ENCODE results near the gene PCNX2. TPM values are rescaled to one million over a fixed set of nuclear protein-coding genes. Genes with fewer than 3 reads are reported as not detected.

Gene PCNX2
- total RNA-seq, 1 experiment from 2014 or later: 15.3 TPM

DNA sequence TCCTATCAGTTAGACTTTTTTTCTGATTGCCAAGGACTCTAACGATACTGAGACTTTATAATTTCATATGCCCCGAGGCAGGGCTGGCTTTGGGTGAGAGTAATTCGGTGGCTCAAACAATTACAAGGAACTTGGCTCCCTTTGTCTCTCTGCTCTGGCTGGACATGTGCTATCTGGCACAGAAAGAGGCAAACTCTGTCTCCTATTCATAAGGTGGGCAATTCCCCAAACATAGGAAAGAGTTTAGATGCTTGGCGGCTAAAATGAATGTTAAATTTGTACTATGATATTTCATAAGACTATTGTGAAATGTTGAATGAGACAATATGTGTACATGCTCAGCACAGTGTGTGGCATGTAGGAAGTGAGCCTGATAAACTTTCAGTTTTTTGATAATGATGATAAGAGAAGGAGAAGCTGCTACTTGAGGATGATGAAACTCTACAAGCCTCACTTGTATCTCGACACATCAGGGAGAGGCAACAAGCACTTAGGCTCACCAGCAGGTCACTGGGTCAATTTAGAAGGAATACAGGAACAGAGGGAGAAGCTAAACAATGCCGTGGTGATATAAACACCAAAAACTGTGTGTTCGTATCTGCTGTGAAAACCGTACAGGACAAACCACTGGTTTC lies 357.7 kb downstream of the PCNX2 start:
- Histone ChIP-seq H3K27ac (ENCODE audit: low read depth, low read length) (no peak overlapping the region), H3K79me2 (ENCODE audit: insufficient read depth, low read length) (no peaks in the 10 kb centered on the region), H3K9me3 (ENCODE audit: control insufficient read depth in 1 of 2, insufficient read depth in 1 of 2, low read depth in 1 of 2, low read length in 2 of 2) (no peaks in the 10 kb centered on the region), H3K4me2 (ENCODE audit: low read length) (no peak overlapping the region), H4K20me1 (ENCODE audit: insufficient read depth) (no peaks in the 10 kb centered on the region), H3K9ac (ENCODE audit: low read length) (no peak overlapping the region), H2AFZ (ENCODE audit: low read depth, low read length, poor library complexity, severe bottlenecking) (no peak overlapping the region), H3K4me3 (replicated peaks in 1 of 2; ENCODE audit: low read depth in 1 of 2, low read length in 2 of 2) (no peak overlapping the region), H3K36me3 (ENCODE audit: control insufficient read depth in 1 of 2, insufficient read depth in 2 of 2, low read length in 2 of 2) (no peaks in the 10 kb centered on the region), H3K9me2 (ENCODE audit: insufficient read depth) (no peaks in the 10 kb centered on the region), H3K27me3 (ENCODE audit: insufficient read depth, low read length) (no peaks in the 10 kb centered on the region), H3K4me1 (ENCODE audit: control insufficient read depth in 1 of 2, insufficient read depth in 2 of 2, low read length in 2 of 2) (no peaks in the 10 kb centered on the region)
- CTCF ChIA-PET: no interaction called here
- intact Hi-C loops (cut with micrococcal nuclease): no loop called here
- POLR2A ChIA-PET: no interaction called here
- BruUV-seq (replicated peaks): no TSS peak
- RAD21 ChIA-PET (ENCODE audit: low non-redundant PET in 1 of 2, low total read pairs in 2 of 2, uncharacterized antibody in 2 of 2, unreplicated experiment in 2 of 2): no interaction called here
- TF ChIP-seq, protein P1, sequence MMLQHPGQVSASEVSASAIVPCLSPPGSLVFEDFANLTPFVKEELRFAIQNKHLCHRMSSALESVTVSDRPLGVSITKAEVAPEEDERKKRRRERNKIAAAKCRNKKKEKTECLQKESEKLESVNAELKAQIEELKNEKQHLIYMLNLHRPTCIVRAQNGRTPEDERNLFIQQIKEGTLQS (IDR thresholded peaks at IDR 0.05): no peak
- TF ChIP-seq ZFX (IDR thresholded peaks at IDR 0.05) (no peak), EGR1 (IDR thresholded peaks at IDR 0.05; ENCODE audit: low read depth) (no peak), CBX3 (IDR thresholded peaks at IDR 0.05; ENCODE audit: low read depth) (no peak), CTCF (IDR thresholded peaks at IDR 0.05 in 2 of 3, conservative IDR thresholded peaks at IDR 0.05 in 1 of 3; ENCODE audit: borderline replicate concordance in 1 of 3, insufficient read depth in 1 of 3, low read depth in 2 of 3, low read length in 2 of 3) (no peak), JUND (IDR thresholded peaks at IDR 0.05) (no peak), POLR2AphosphoS5 (IDR thresholded peaks at IDR 0.05; ENCODE audit: low read depth, low read length) (no peak)
- no peak for ATAC-seq
- no peak for DNase-seq (ENCODE audit: low read depth, low spot score)

DNA sequence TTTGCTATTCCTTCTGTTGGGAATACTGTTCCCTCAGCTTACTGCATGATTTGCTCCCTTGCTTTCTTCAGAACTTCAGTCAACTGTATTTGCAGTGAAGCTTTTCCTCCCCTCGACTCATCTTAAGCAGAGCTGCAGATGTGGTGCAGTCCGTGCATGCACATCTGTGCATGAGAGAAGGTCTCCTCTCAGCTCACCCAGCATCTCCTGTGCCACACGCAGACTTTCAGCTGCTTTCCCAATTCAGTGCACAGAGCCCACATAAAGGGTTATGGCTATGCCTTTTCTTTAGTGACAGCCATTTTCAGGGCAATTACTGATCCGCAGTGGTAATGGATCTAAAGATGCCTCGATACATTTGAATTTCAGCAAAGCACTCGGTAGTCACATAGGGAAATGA lies 358.6 kb downstream of the PCNX2 start:
- no TSS peak for BruUV-seq (replicated peaks)
- DNase-seq (ENCODE audit: low read depth, low spot score): no peak
- CTCF ChIA-PET: no interaction called here
- H3K9me3 ChIP-seq (ENCODE audit: control insufficient read depth in 1 of 2, insufficient read depth in 1 of 2, low read depth in 1 of 2, low read length in 2 of 2): no peaks in the 10 kb centered on the region
- H4K20me1 ChIP-seq (ENCODE audit: insufficient read depth): no peaks in the 10 kb centered on the region
- H2AFZ ChIP-seq (ENCODE audit: low read depth, low read length, poor library complexity, severe bottlenecking): no peak overlapping the region
- H3K27me3 ChIP-seq (ENCODE audit: insufficient read depth, low read length): no peaks in the 10 kb centered on the region
- no peaks in the 10 kb centered on the region for H3K9me2 ChIP-seq (ENCODE audit: insufficient read depth)
- H3K27ac ChIP-seq (ENCODE audit: low read depth, low read length): no peak overlapping the region
- H3K79me2 ChIP-seq (ENCODE audit: insufficient read depth, low read length): no peaks in the 10 kb centered on the region
- H3K36me3 ChIP-seq (ENCODE audit: control insufficient read depth in 1 of 2, insufficient read depth in 2 of 2, low read length in 2 of 2): no peaks in the 10 kb centered on the region
- intact Hi-C loops (cut with micrococcal nuclease): no loop called here
- no peak for TF ChIP-seq EZH2 (IDR thresholded peaks at IDR 0.05)
- no peak for TF ChIP-seq JUND (IDR thresholded peaks at IDR 0.05)
- TF ChIP-seq, protein P2, sequence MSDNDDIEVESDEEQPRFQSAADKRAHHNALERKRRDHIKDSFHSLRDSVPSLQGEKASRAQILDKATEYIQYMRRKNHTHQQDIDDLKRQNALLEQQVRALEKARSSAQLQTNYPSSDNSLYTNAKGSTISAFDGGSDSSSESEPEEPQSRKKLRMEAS (IDR thresholded peaks at IDR 0.05): no peak
- TF ChIP-seq ELF1 (IDR thresholded peaks at IDR 0.05; ENCODE audit: borderline replicate concordance, low read depth): no peak
- no peak for TF ChIP-seq EGR1 (IDR thresholded peaks at IDR 0.05; ENCODE audit: low read depth)
- TF ChIP-seq, protein P1 (IDR thresholded peaks at IDR 0.05): no peak
- TF ChIP-seq ZFX (IDR thresholded peaks at IDR 0.05): no peak
- TF ChIP-seq POLR2A (IDR thresholded peaks at IDR 0.05; ENCODE audit: borderline replicate concordance, extremely low read depth, insufficient read depth, insufficient read length): no peak
- TF ChIP-seq CEBPB (IDR thresholded peaks at IDR 0.05; ENCODE audit: low read depth): no peak
- TF ChIP-seq TCF7L2 (IDR thresholded peaks at IDR 0.05; ENCODE audit: borderline replicate concordance, extremely low read depth, insufficient read depth, insufficient read length): no peak
- H3K4me3 ChIP-seq (replicated peaks in 1 of 2; ENCODE audit: low read depth in 1 of 2, low read length in 2 of 2): no peak overlapping the region
- ATAC-seq: no peak
- H3K4me2 ChIP-seq (ENCODE audit: low read length): no peak overlapping the region
- H3K9ac ChIP-seq (ENCODE audit: low read length): no peak overlapping the region
- H3K4me1 ChIP-seq (ENCODE audit: control insufficient read depth in 1 of 2, insufficient read depth in 2 of 2, low read length in 2 of 2): no peaks in the 10 kb centered on the region
- RAD21 ChIA-PET (ENCODE audit: low non-redundant PET in 1 of 2, low total read pairs in 2 of 2, uncharacterized antibody in 2 of 2, unreplicated experiment in 2 of 2): no interaction called here
- POLR2A ChIA-PET: no interaction called here

Data from HCT116 (cell line).